Activated CD8-positive, alpha-beta memory T cell treated with anti-CD3 and anti-CD28 coated beads for 4 hours (primary cell): ENCODE data around the gene PEX3.

Experiments
- DNase-seq, 2 donors: peaks; one replicate each; pipeline ENCODE4 v3.0.0-alpha.2; 2020; ENCODE audit warnings: low read depth in 2 of 2

PEX3 gene

DNA sequence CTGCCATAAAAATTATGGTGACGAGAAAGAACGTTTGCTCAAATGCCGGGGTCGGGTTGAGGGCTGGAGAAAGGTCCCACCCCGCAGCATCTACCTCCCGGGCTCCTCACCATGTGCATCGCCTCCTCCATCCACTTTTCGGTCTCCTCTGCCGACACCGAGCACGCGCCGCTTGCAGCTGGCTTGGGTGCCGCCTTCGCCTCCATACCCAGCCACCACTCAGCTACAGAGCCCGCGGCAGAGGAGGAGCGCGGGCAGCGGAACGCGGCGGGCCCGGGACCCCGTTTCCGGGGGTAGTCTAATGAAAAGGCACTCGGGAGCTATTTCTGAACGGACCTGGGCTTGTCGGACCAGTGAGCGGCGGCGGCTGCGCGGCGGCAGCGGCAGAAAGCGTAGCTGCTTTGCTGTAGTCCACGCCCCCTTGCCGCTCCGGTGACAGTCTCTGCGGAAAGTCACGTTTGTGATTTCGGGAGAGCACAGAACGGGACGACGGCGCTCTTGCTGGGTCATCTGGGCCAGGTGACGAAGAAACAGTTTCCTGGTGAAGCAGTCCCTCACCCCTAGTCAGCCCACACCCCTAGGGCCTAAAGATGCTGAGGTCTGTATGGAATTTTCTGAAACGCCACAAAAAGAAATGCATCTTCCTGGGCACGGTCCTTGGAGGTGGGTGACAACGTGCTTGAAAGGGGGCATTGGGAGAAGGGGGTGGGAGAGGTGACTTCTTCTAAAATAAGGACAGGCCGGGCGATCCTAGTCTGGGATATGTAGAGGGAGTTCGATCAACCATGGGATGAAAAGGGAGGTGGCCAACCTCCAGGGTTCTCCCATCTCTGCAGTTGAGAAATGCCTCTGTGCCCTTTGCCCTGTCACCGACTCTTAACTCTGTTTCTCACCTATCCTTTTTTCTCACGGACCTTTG lies at the start of gene PEX3, which contains the start of gene ADAT2:
Gene PEX3, plus strand, starts transcription at position 353 of the 919 bp plus-strand sequence. Its CDS starts 238 bp downstream, at position 591.
Gene ADAT2, minus strand, starts transcription at position 243 of the 919 bp plus-strand sequence. Its CDS starts 37 bp downstream, at position 206.
- peak; percentile 79 to 88 for DNase-seq

GRCh38 chr6:143401068-143401446 lies 49.5 kb upstream of the PEX3 start:
- no peak for DNase-seq

DNA sequence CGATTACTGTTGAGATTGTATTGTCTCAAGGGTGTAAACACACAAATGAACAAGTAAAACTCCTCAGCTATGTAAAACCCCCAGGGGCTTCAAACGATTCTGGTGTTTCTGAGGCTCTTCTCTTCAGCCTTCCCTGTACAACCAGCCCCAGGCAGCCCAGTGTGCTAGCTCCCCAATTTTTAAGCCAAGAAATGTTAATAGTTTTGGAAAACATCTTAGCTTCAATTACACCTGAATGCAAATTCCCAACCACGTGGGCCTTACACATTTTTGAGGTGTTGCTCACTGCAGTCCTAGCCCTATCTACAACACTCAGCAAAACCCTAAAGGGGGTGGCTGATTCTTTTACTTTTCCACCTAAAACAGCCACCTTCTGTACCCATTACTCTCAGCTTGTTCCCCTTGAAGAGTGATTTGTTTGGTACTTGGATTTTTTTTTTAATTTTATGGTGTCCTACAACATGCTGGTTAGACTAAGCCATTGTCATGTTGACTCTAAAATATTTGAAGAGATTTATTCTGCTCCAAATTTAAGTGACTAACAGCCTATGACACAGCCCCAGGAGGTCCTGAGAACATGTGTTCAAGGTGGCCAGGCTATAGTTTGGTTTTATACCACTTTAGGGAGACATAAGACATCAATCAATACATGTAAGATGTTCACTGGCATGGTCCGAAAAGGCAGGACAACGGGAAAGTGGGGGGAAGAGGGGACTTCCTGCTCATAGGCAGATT lies 48.8 kb upstream of the PEX3 start:
- no peak for DNase-seq

GRCh38 chr6:143402721-143403336 lies 47.8 kb upstream of the PEX3 start:
- DNase-seq: no peak

- no peak for DNase-seq
These were observed 45.0 kb upstream of the PEX3 start for GRCh38 chr6:143405373-143406154.

GRCh38 chr6:143406673-143407072 lies 43.9 kb upstream of the PEX3 start:
- DNase-seq: no peak

DNA sequence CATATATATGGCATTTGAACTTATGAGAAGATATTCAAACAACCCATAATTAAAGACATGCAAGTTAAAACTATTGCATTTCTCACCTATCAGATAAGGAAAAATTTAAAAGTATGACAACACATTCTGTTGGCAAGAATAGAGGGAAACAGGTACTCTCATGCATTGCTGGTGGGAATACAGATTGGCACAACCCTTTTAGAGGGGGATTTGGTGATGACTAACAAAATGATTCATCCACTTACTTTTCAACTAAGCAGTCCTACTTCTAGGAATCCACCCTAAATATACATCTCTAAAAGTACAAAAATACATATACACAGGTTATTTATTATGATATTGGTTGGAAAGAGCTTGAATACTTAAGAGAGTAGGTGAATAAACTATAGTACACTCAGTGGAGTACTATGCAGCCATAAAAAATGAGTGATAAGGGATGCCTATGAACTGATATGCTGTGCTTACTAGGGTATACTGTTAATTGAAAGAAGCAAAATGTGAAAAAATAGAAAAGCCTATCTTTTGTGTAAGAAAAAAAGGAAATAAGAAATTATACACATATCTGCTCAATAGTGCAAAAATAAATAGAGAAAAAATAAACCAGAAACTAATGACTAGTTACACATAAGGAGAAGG lies 42.3 kb upstream of the PEX3 start:
- DNase-seq: no peak

- DNase-seq: no peak
These were observed 41.8 kb upstream of the PEX3 start for GRCh38 chr6:143408787-143409162.

- no peak for DNase-seq
These were observed 39.7 kb upstream of the PEX3 start for GRCh38 chr6:143410859-143411270.

GRCh38 chr6:143414769-143415168 lies 35.8 kb upstream of the PEX3 start:
- no peak for DNase-seq

DNA sequence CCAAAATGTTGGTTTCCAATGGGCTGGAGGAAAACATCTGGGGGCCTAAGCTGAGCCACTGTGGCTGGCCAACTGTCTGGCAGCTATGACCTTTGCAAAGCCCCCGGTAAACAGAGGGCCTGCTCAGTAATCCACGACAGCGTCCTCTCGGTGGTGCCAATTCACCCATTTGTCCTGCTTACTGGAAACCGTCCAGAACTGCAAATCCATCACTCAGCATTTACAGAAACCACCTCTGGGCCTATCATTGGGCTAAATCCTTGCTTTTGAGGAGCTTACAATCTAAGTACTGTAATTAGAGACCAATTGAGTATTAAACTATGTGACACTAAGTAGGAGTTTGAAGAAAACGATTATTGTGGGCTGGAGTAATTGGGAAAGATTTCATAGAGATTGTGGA lies 31.1 kb upstream of the PEX3 start:
- no peak for DNase-seq

DNA sequence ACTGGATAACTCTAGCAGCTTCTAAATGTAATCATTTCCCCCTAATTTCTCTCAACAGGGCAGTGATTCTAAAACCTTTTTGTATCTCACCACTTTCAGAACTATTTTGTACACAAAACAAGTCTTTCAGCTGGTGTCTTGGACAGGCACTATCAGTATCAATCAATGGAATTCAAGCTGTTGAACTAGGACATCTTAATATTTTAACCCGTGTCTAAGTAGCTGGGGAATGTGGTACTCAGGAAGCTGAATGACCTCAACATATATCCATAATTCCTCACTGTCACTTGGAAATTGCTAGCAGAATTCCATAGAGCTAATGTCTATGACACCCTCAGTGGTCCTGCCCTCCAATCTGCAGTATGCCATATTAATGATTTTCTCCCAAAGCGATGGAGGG lies 24.6 kb upstream of the PEX3 start:
- no peak for DNase-seq

DNA sequence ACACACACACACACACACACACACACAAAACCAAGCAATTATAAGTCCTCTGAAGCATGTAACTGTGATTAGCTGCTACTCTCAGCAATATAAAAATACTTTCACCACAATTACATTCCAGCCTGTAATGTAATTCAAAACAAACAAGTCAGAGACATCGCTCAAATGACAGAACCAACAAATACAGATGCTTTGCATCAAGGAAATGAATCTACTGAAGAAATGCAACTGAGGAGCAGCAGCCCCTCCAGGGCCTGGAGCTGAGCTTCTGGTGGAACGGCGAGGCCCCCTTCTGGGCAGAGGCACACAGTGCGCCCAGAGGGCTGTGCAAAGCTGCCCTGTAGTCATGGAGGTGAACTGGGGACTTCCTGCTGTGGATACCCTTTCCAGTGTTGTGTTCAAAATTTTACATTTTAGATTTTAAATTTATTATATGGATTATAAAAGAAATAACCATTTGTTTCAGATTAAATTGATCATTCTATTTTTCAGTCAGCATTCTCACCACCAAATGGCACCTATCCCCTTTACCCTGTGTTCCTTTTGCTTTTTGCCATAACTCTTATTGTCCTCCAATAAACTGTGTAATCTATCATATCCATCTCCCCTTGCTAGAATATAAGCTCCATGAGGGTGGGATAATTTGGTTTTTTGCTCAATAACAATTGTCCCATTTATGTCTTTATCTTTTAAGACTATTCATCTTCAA lies 23.3 kb upstream of the PEX3 start:
- DNase-seq: peak in 1 of 2 donors; percentile 30

- no peak for DNase-seq
These were observed 20.6 kb upstream of the PEX3 start for GRCh38 chr6:143429970-143430369.

- DNase-seq: no peak
These were observed 19.4 kb upstream of the PEX3 start for GRCh38 chr6:143431226-143431625.

DNA sequence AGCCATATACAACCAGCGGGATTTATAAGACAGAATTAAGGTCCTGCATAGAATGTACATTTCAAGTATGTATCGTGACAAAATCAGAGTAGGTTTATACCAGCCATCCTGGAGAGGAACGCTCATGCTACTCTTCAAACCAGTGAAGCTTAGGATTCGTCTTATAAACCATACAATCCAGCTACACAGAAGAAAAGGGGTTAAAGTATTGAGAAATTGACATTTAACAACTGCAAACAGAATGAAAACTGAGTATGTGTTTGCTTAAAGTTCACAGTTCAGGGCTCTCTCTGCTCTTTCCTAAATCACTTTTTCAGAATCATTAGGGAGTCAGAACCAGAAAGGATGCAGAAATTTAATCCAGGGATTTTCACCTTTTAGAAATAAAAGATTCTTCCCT lies 18.0 kb upstream of the PEX3 start:
- DNase-seq: no peak

DNA sequence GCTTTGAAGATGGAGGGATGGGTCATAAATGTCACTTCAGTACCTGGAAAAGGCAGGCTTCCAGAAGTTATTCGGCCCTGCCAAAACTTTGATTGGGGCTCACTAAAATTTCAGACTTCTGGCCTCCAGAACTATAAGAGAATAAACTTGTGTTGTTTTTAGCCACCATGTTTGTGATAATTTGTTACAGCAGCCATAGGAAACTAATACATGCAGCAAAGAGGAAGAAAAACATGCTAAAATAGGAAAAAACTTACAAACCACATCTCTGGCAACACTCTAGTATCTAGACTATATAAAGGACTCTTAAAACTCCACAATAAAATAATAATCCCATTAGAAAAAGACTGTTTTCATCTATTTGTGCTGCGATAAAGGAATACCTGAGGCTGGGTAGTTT lies 9.6 kb upstream of the PEX3 start:
- no peak for DNase-seq

DNA sequence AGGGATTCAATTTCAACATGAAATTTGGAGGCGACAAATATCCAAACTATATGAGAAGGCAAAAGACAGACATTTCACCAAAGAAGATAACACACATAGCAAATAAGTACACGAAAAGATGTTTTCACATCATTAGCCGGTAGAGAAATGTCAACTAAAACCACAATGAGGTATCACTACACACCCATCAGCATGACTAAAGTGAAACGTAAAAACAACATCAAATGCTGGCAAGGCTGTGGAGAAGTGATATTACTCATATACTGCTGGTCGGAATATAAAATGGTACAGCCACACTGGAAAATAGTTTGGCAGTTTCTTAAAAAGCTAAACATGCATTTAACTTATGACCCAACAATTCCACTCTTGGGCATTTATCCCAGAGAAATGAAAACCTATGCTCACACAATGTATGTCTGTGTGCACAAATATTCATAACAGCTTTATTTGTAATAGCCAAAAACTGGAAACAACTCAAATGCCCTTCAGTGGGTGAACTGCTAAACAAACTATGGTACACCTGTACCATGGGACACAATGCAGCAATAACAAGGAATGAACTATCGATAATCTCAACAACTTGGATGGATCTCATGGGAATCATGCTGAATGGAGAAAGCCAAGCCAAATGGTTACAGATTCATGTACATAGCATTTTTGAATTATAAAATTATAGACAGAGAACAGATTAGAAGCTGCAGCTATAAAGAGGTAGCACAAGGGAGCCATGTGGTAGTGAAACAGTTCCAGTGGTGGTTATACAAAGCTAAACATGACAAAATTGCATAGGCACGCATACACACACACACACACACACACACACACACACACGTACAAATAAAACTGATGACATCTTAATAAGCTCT lies 8.7 kb upstream of the PEX3 start:
- no peak for DNase-seq

- no peak for DNase-seq
These were observed 7.5 kb upstream of the PEX3 start for GRCh38 chr6:143443096-143443495.
